GM12865 (cell line): Measurements from ENCODE around the gene ADAM12.

ENCODE experiments used
- DNase-seq: peaks from one replicate; pipeline ENCODE4 v3.0.0; 2010; ENCODE audit warnings: low read depth
- H3K4me3 ChIP-seq: 2 replicates; pipeline ENCODE4 v1.5.1; 2011; ENCODE audit warnings: mild to moderate bottlenecking, low read depth, low read length, control low read depth
- TF ChIP-seq, protein P1 (sequence below): IDR thresholded peaks from 2 replicates; pipeline ENCODE4 v1.5.1; 2011; ENCODE audit warnings: low read length, control low read depth, low read depth, inconsistent platforms; ENCODE audit not compliant: insufficient read depth; ENCODE audit errors: missing control alignments

The ADAM12 gene

GRCh38 chr10:126081841-126082466 lies 306.3 kb downstream of the ADAM12 start:
- DNase-seq: no peak
- TF ChIP-seq, protein P1, sequence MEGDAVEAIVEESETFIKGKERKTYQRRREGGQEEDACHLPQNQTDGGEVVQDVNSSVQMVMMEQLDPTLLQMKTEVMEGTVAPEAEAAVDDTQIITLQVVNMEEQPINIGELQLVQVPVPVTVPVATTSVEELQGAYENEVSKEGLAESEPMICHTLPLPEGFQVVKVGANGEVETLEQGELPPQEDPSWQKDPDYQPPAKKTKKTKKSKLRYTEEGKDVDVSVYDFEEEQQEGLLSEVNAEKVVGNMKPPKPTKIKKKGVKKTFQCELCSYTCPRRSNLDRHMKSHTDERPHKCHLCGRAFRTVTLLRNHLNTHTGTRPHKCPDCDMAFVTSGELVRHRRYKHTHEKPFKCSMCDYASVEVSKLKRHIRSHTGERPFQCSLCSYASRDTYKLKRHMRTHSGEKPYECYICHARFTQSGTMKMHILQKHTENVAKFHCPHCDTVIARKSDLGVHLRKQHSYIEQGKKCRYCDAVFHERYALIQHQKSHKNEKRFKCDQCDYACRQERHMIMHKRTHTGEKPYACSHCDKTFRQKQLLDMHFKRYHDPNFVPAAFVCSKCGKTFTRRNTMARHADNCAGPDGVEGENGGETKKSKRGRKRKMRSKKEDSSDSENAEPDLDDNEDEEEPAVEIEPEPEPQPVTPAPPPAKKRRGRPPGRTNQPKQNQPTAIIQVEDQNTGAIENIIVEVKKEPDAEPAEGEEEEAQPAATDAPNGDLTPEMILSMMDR: no peak
- H3K4me3 ChIP-seq: no peak overlapping the region

DNA sequence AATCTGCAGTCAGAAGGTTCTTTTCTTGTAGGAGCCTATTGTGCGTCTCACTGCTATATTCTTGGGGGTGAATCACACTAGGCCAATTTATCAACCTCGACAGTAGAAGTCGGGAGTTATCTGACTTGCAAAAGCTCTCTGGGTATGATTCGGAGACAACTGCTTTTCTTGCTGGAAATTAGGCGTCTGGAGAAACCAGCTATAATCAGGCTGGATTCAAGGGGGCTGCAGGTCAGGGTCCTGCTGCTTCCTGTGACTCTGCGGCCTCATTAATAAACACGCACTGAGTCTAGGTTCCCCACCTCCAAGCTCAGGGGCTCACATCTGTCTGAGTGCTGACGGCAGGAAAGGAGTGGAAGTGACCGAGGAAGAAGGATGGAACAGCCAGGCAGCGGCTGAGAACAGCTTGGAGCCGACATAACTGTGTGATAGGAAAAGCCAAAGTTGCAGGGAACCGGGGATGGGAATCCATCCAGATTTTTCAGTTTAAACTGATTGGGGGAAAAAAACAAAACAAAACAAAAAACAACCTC lies 307.3 kb downstream of the ADAM12 start:
- H3K4me3 ChIP-seq: no peak overlapping the region
- no peak for DNase-seq
- TF ChIP-seq, protein P1: no peak

DNA sequence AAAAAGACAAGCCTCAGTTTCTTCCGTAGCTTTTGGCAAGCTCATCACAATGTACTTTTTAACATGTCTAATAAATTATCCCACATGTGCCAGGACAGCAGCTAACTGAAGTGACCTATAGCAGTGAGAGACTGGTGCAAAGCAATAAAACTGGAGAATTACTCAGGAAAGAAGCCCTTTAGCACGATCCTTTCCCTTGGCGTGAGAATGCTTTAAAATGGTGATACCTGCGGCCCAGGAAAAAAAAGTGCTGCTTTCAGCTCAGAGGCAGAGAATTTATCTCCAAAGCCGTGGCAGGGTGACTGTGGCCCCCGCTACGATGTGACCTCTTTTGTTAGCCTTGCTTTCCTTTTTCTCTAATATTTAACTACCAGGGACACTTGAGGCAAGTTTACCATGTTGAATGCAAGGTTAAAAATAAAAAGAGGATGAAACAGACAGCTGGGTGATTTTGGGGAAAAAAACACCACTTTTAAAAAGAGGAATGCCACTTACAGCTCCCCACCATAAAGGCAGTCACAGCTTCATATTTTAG lies 307.9 kb downstream of the ADAM12 start:
- TF ChIP-seq, protein P1: no peak
- no peak for DNase-seq
- H3K4me3 ChIP-seq: no peak overlapping the region

DNA sequence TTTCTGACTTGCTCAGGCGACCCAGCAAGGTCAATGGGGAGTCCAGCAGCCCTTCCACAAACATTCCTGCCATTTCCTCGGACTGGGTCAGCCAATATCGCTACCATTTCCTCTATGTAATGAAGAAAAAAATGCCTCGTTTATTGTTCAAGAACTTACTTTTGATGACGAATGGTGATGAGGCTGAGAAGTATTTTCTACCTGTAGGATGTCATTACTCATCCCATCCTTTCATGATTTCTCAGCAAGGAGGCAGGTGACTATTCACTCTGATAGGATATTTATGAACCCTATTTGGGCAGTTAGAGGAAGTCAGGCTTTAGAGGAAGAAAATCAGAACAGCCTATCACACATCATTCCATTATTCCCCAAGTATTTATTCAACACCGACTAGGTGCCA lies 313.3 kb downstream of the ADAM12 start:
- TF ChIP-seq, protein P1: no peak
- DNase-seq: no peak
- H3K4me3 ChIP-seq: no peak overlapping the region

GRCh38 chr10:126074291-126074690 lies 314.0 kb downstream of the ADAM12 start:
- no peak for DNase-seq
- TF ChIP-seq, protein P1: no peak
- no peak overlapping the region for H3K4me3 ChIP-seq

DNA sequence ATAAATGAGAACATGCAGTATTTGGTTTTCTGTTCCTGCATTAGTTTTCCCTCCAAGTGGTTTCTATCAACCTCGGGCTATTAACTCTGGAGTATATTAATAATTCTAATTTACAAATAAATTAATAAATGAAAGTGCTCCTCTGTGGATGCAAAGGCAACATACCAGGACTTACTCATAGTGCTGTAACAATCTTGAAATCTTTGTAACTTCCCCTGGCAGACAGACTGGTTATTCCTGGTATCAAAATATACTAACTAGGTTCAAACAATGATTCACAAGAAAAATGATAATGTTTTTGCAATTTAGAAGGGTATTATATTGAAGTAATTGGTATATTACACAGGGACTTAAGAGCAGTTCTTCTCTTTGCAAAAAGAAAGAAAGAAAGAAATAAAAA lies 314.7 kb downstream of the ADAM12 start:
- no peak for DNase-seq
- TF ChIP-seq, protein P1: no peak
- no peak overlapping the region for H3K4me3 ChIP-seq

DNA sequence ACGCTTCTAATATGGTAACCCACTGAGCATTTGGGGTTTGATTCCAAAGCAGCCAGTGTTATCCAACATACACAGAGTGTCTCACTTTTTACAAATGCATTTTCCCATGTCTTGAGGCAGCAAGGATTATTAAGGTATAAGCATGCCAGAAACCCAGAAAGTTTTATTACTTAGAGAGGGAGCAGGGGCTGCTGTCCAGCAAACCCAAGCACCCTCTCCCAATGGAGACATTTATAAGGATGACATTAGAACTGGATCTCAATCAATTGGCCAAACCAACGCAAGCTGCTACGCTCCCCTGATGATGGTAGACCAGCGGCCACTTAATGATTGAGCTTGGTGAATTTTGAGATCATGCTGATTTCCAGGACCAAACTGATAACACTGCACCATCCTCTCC lies 315.7 kb downstream of the ADAM12 start:
- no peak overlapping the region for H3K4me3 ChIP-seq
- no peak for DNase-seq
- TF ChIP-seq, protein P1: no peak
